Heart left ventricle (tissue), 13 donors: ENCODE data around the gene PTPRH.

ENCODE experiments used
- POLR2A ChIP-seq, 2 donors: fragments of 450-650 bp; IDR thresholded peaks; one replicate each; pipeline ENCODE4 v1.6.1; 2017; ENCODE audit warnings: antibody characterized with exemption in 2 of 2, mild to moderate bottlenecking in 2 of 2, moderate library complexity in 2 of 2
- TF ChIP-seq, protein P1 (sequence below), 12 donors: fragments of 200-600 bp; sonication (generic) in 4 of 12; IDR thresholded peaks; one replicate each; pipeline versions ENCODE4 v1.5.0 to v1.8.0; 2018 to 2022; ENCODE audit warnings: antibody characterized with exemption in 12 of 12, mild to moderate bottlenecking in 5 of 12
- donor health status: ischemic (EF 13 %, LVEDD 7.1; RV severe dilation, severe dysfunction).
- donor health status: DM: no; HTN: yes; CAD: no.
- donor health status: DM: no; HTN: no; CAD: no.
- donor health status: ischemic (EF 25% LVEDD 6.9; RV normal size, moderate dysfunction).
- donor health status: ischemic (EF 25% LVEDD 5.7; RV mildly dilated, moderate dysfunction).
- donor health status: ischemic (EF 35%, LVEDD 5.7; RV mildly dilated, moderate dysfunction).
- donor health status: nonischemic (EF 11% LVEDD 7.7; RV severe dilation, severe dysfunction).
- donor health status: DM: yes; HTN: yes; CAD: no.
- donor health status: PGD.
- donor health status: ischemic (EF 29% LVEDD 5.4; RV normal size, mild dysfunction).
- donor health status: nonischemic (EF 23%, LVEDD 6.1; RV moderate dilation, normal function).

- no peak for TF ChIP-seq POLR2A (IDR thresholded peaks at IDR 0.05)
- TF ChIP-seq, protein P1, sequence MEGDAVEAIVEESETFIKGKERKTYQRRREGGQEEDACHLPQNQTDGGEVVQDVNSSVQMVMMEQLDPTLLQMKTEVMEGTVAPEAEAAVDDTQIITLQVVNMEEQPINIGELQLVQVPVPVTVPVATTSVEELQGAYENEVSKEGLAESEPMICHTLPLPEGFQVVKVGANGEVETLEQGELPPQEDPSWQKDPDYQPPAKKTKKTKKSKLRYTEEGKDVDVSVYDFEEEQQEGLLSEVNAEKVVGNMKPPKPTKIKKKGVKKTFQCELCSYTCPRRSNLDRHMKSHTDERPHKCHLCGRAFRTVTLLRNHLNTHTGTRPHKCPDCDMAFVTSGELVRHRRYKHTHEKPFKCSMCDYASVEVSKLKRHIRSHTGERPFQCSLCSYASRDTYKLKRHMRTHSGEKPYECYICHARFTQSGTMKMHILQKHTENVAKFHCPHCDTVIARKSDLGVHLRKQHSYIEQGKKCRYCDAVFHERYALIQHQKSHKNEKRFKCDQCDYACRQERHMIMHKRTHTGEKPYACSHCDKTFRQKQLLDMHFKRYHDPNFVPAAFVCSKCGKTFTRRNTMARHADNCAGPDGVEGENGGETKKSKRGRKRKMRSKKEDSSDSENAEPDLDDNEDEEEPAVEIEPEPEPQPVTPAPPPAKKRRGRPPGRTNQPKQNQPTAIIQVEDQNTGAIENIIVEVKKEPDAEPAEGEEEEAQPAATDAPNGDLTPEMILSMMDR (IDR thresholded peaks at IDR 0.05), result no peak
Measured at GRCh38 chr19:55241935-55242464, 32.7 kb upstream of the PTPRH start.
